GM23338 (cell line): Measurements from ENCODE around the gene PHLPP2. TPM values are rescaled to one million over a fixed set of nuclear protein-coding genes. Genes with fewer than 3 reads are reported as not detected.

ENCODE experiments used
- ATAC-seq: fragments of 200-7000 bp; cut with Tn5 transposase; 3 replicates; pipeline ENCODE4 v1.9.1; 2020
- DNase-seq: peaks from one replicate; pipeline ENCODE4 v3.0.0-alpha.2; 2015; ENCODE audit warnings: low spot score
- H2AFZ ChIP-seq: fragments of 200-600 bp; sonication (generic); 2 replicates; pipeline ENCODE4 v1.8.0; 2016; ENCODE audit warnings: antibody characterized with exemption, mild to moderate bottlenecking, moderate library complexity
- H3F3A ChIP-seq: fragments of 200-600 bp; sonication (generic); replicated peaks from 2 replicates; pipeline ENCODE4 v1.8.0; 2017; ENCODE audit warnings: antibody characterized with exemption, mixed run types, low read depth
- H3K27ac ChIP-seq: fragments of 200-600 bp; sonication (generic); 2 replicates; pipeline ENCODE4 v1.6.1; 2016; ENCODE audit warnings: low read depth
- H3K27me3 ChIP-seq: fragments of 200-600 bp; sonication (generic); 2 replicates; pipeline ENCODE4 v1.8.0; 2016; ENCODE audit warnings: mild to moderate bottlenecking, mixed run types, moderate library complexity; ENCODE audit not compliant: insufficient read depth
- H3K36me3 ChIP-seq: fragments of 200-600 bp; sonication (generic); 2 replicates; pipeline ENCODE4 v1.8.0; 2016; ENCODE audit warnings: mild to moderate bottlenecking; ENCODE audit not compliant: insufficient read depth
- H3K4me1 ChIP-seq: fragments of 200-600 bp; sonication (generic); 2 replicates; pipeline ENCODE4 v1.8.0; 2016; ENCODE audit warnings: mild to moderate bottlenecking, moderate library complexity; ENCODE audit not compliant: insufficient read depth
- H3K4me2 ChIP-seq: fragments of 200-600 bp; sonication (generic); 2 replicates; pipeline ENCODE4 v1.7.1; 2017; ENCODE audit warnings: mixed run types
- H3K4me3 ChIP-seq: fragments of 200-600 bp; sonication (generic); 2 replicates; pipeline ENCODE4 v1.6.1; 2016; ENCODE audit warnings: mixed run types
- H3K79me2 ChIP-seq: fragments of 200-600 bp; sonication (generic); replicated peaks from 2 replicates; pipeline ENCODE4 v1.8.0; 2017; ENCODE audit warnings: mild to moderate bottlenecking; ENCODE audit not compliant: insufficient read depth
- H3K9me2 ChIP-seq: fragments of 200-600 bp; sonication (generic); 2 replicates; pipeline ENCODE4 v1.8.0; 2017; ENCODE audit not compliant: insufficient read depth
- H4K20me1 ChIP-seq: fragments of 200-600 bp; sonication (generic); replicated peaks from 2 replicates; pipeline ENCODE4 v1.8.0; 2017; ENCODE audit warnings: mild to moderate bottlenecking; ENCODE audit not compliant: insufficient read depth
- H3K27ac Mint-ChIP-seq: 2 replicates; pipeline ENCODE4 v1.8.0; 2020; ENCODE audit warnings: inconsistent platforms, mild to moderate bottlenecking, moderate library complexity, mixed read lengths
- H3K27me3 Mint-ChIP-seq: 3 replicates; pipeline ENCODE4 v1.8.0; 2022; ENCODE audit warnings: low read depth, mild to moderate bottlenecking, moderate library complexity, mixed read lengths, inconsistent platforms; ENCODE audit not compliant: insufficient read depth, poor library complexity
- H3K36me3 Mint-ChIP-seq: 3 replicates; pipeline ENCODE4 v1.8.0; 2021; ENCODE audit warnings: low read depth, mild to moderate bottlenecking, inconsistent platforms, moderate library complexity, mixed read lengths
- H3K4me1 Mint-ChIP-seq: 3 replicates; pipeline ENCODE4 v1.8.0; 2020; ENCODE audit warnings: mild to moderate bottlenecking, inconsistent platforms, mixed read lengths
- H3K4me3 Mint-ChIP-seq: 3 replicates; pipeline ENCODE4 v1.8.0; 2021; ENCODE audit warnings: moderate library complexity, mild to moderate bottlenecking, inconsistent platforms, mixed read lengths
- H3K9me3 Mint-ChIP-seq: 3 replicates; pipeline ENCODE4 v1.8.0; 2020; ENCODE audit warnings: moderate library complexity, mild to moderate bottlenecking, inconsistent platforms, mixed read lengths
- CREB1 ChIP-seq: fragments of 250-450 bp; sonication (Bioruptor Pico); IDR thresholded peaks from 2 replicates; pipeline ENCODE4 v1.5.0; 2020; ENCODE audit warnings: low read depth, mild to moderate bottlenecking, moderate library complexity
- CTCF ChIP-seq, 2 experiments: fragments of 200-600 bp in 1 of 2; sonication (generic) in 1 of 2; conservative IDR thresholded peaks; 2 replicates each; pipeline versions ENCODE4 v1.5.1 to v1.6.1; 2016 to 2017; ENCODE audit warnings: antibody characterized with exemption in 2 of 2, low read depth in 2 of 2, mild to moderate bottlenecking in 2 of 2, moderate library complexity in 1 of 2
- ETS1 ChIP-seq: IDR thresholded peaks from 2 replicates; pipeline ENCODE4 v1.6.1; 2016; ENCODE audit warnings: antibody characterized with exemption
- JUNB ChIP-seq: IDR thresholded peaks from one replicate; pipeline ENCODE4 v1.6.1; 2016; ENCODE audit warnings: antibody characterized with exemption; ENCODE audit not compliant: unreplicated experiment
- NANOG ChIP-seq: IDR thresholded peaks from 2 replicates; pipeline ENCODE4 v1.6.1; 2016; ENCODE audit warnings: antibody characterized with exemption, borderline replicate concordance
- POLR2AphosphoS5 ChIP-seq: IDR thresholded peaks from 2 replicates; pipeline ENCODE4 v1.6.1; 2016; ENCODE audit warnings: antibody characterized with exemption, low read depth
- REST ChIP-seq: IDR thresholded peaks from one replicate; pipeline ENCODE4 v1.6.1; 2018; ENCODE audit warnings: antibody characterized with exemption; ENCODE audit not compliant: unreplicated experiment
- STAT1 ChIP-seq: IDR thresholded peaks from one replicate; pipeline ENCODE4 v1.6.1; 2016; ENCODE audit warnings: antibody characterized with exemption; ENCODE audit not compliant: unreplicated experiment
- polyA plus RNA-seq: library from polyadenylated mRNA; unstranded; fragments of >200 nt; fragmentation: Nextera tagmentation; extraction: Ambion mirVana; gene quantifications from 2 replicates; pipeline ENCODE4 v1.2.1, GENCODE V29; 2016
- total RNA-seq: library from RNA; depleted of rRNA; stranded (reverse); fragments of >200 nt; shearing (Covaris generic); gene quantifications from 2 replicates; pipeline ENCODE4 v1.2.3, GENCODE V29; 2014

Gene PHLPP2
- total and polyA plus RNA-seq, 2 experiments from 2014 or later, result 4.2 to 20.5 TPM

- TF ChIP-seq CTCF (conservative IDR thresholded peaks at IDR 0.05; ENCODE audit: low read depth in 2 of 2), result no peak
- no peak for TF ChIP-seq CREB1 (CRISPR knock-in tag)
- no peak for TF ChIP-seq JUNB
Observed at GRCh38 chr16:71700831-71701230, 23.7 kb downstream of the PHLPP2 start (continued).

- no peak overlapping the region for H3K27ac Mint-ChIP-seq
- Histone ChIP-seq H2AFZ (no peak overlapping the region), H3K9me2 (no peaks in the 10 kb centered on the region), H3K27ac (no peak overlapping the region), H3K4me2 (no peak overlapping the region), H3K4me1 (no peaks in the 10 kb centered on the region), H3K4me3 (no peak overlapping the region), H3K79me2 (peaks cover 31% of the 10 kb centered on the region), H4K20me1 (peaks cover 14% of the 10 kb centered on the region; the same call in 1 of the 2 replicates), H3K36me3 (peaks cover 3% of the 10 kb centered on the region; the same call in 1 of the 2 replicates), H3F3A (no peaks in the 10 kb centered on the region), H3K27me3 (no peaks in the 10 kb centered on the region)
- DNase-seq (no peak), ATAC-seq (no peak)
- no peak overlapping the region for H3K4me3 Mint-ChIP-seq
- peaks cover 20% of the 10 kb centered on the region for H3K36me3 Mint-ChIP-seq
- no peak for TF ChIP-seq ETS1
- H3K27me3 Mint-ChIP-seq, result peaks cover 2% of the 10 kb centered on the region
- no peaks in the 10 kb centered on the region for H3K4me1 Mint-ChIP-seq
- H3K9me3 Mint-ChIP-seq, result no peaks in the 10 kb centered on the region
Observed at GRCh38 chr16:71698491-71698890, 26.0 kb downstream of the PHLPP2 start.

GRCh38 chr16:71693164-71693563, 31.3 kb downstream of the PHLPP2 start:
- Histone ChIP-seq H3K27me3 (no peaks in the 10 kb centered on the region), H3K4me1 (no peaks in the 10 kb centered on the region), H3K4me3 (no peak overlapping the region), H3K9me2 (no peaks in the 10 kb centered on the region), H3K27ac (0 out of 2 replicates have a peak overlapping the region, but pooled peaks have one; percentile 48), H3K4me2 (no peak overlapping the region), H3F3A (no peaks in the 10 kb centered on the region), H3K79me2 (peaks cover 33% of the 10 kb centered on the region), H3K36me3 (peaks cover 5% of the 10 kb centered on the region; the same call in 1 of the 2 replicates), H2AFZ (no peak overlapping the region), H4K20me1 (peaks cover 9% of the 10 kb centered on the region; the same call in 1 of the 2 replicates)
- Mint-ChIP-seq H3K4me1 (no peaks in the 10 kb centered on the region), H3K27me3 (peaks cover 6% of the 10 kb centered on the region), H3K4me3 (no peak overlapping the region), H3K27ac (no peak overlapping the region; the same call in 1 of the 2 replicates), H3K36me3 (peaks cover 25% of the 10 kb centered on the region), H3K9me3 (no peaks in the 10 kb centered on the region)
- DNase-seq (no peak), ATAC-seq (no peak)
- TF ChIP-seq POLR2AphosphoS5, result no peak
- TF ChIP-seq REST, result no peak
- TF ChIP-seq ETS1, result no peak
- TF ChIP-seq STAT1, result no peak
- TF ChIP-seq NANOG, result no peak
